Trophoblast cell (in vitro differentiated cells and primary cell): Measurements from ENCODE around the gene PTPRT.

ENCODE experiments used
- DNase-seq, 2 donors: peaks; one replicate each; pipeline ENCODE4 v3.0.0-alpha.2; 2016
- H2AFZ ChIP-seq: 2 replicates; pipeline ENCODE4 v1.6.1; 2013; ENCODE audit warnings: low read length, moderate library complexity, mild to moderate bottlenecking; ENCODE audit not compliant: insufficient read depth, poor library complexity
- H2AK5ac ChIP-seq: 2 replicates; pipeline ENCODE4 v1.6.1; 2013; ENCODE audit warnings: mild to moderate bottlenecking, low read length
- H2BK120ac ChIP-seq: 2 replicates; pipeline ENCODE4 v1.6.1; 2013; ENCODE audit warnings: low read length, mild to moderate bottlenecking, moderate library complexity; ENCODE audit not compliant: insufficient read depth, poor library complexity
- H2BK12ac ChIP-seq: 2 replicates; pipeline ENCODE4 v1.6.1; 2013; ENCODE audit warnings: mild to moderate bottlenecking, low read length, moderate library complexity
- H2BK5ac ChIP-seq: 2 replicates; pipeline ENCODE4 v1.6.1; 2013; ENCODE audit warnings: low read length, low read depth, moderate library complexity, mild to moderate bottlenecking; ENCODE audit not compliant: poor library complexity
- H3K14ac ChIP-seq: 2 replicates; pipeline ENCODE4 v1.6.1; 2013; ENCODE audit warnings: mild to moderate bottlenecking, low read length
- H3K18ac ChIP-seq: 2 replicates; pipeline ENCODE4 v1.6.1; 2013; ENCODE audit warnings: mild to moderate bottlenecking, low read length
- H3K23ac ChIP-seq: 2 replicates; pipeline ENCODE4 v1.6.1; 2013; ENCODE audit warnings: low read length
- H3K27ac ChIP-seq: 2 replicates; pipeline ENCODE4 v1.5.1; 2013; ENCODE audit warnings: low read depth, mild to moderate bottlenecking, inconsistent platforms, low read length, moderate library complexity
- H3K27me3 ChIP-seq: 2 replicates; pipeline ENCODE4 v1.6.1; 2013; ENCODE audit warnings: inconsistent platforms, mild to moderate bottlenecking, low read length, moderate library complexity; ENCODE audit not compliant: insufficient read depth
- H3K36me3 ChIP-seq, 2 experiments: 1 replicate in 1 of 2; 2 replicates in 1 of 2; pipeline ENCODE4 v1.6.1; 2013; ENCODE audit warnings: low read length in 2 of 2, mild to moderate bottlenecking in 2 of 2, moderate library complexity in 1 of 2; ENCODE audit not compliant: insufficient read depth in 2 of 2, control insufficient read depth in 1 of 2
- H3K4ac ChIP-seq: 2 replicates; pipeline ENCODE4 v1.6.1; 2013; ENCODE audit warnings: low read depth, mild to moderate bottlenecking, low read length, moderate library complexity
- H3K4me1 ChIP-seq, 2 experiments: 1 replicate in 1 of 2; 2 replicates in 1 of 2; pipeline ENCODE4 v1.6.1; 2013; ENCODE audit warnings: low read length in 2 of 2, mild to moderate bottlenecking in 2 of 2, moderate library complexity in 1 of 2; ENCODE audit not compliant: insufficient read depth in 2 of 2, control insufficient read depth in 1 of 2
- H3K4me2 ChIP-seq: 2 replicates; pipeline ENCODE4 v1.6.1; 2013; ENCODE audit warnings: inconsistent platforms, mild to moderate bottlenecking, low read length, moderate library complexity
- H3K4me3 ChIP-seq: 2 replicates; pipeline ENCODE4 v1.5.1; 2013; ENCODE audit warnings: mild to moderate bottlenecking, low read depth, low read length, inconsistent platforms
- H3K79me1 ChIP-seq: one replicate; pipeline ENCODE4 v1.6.1; 2013; ENCODE audit warnings: low read length
- H3K79me2 ChIP-seq: 2 replicates; pipeline ENCODE4 v1.6.1; 2013; ENCODE audit warnings: low read length, mild to moderate bottlenecking; ENCODE audit not compliant: control insufficient read depth, insufficient read depth, poor library complexity
- H3K9ac ChIP-seq: 2 replicates; pipeline ENCODE4 v1.6.1; 2013; ENCODE audit warnings: mild to moderate bottlenecking, low read length
- H3K9me3 ChIP-seq: 2 replicates; pipeline ENCODE4 v1.6.1; 2013; ENCODE audit warnings: low read depth, mild to moderate bottlenecking, control low read depth, inconsistent platforms, low read length; ENCODE audit not compliant: insufficient read depth
- H4K12ac ChIP-seq: 2 replicates; pipeline ENCODE4 v1.6.1; 2013; ENCODE audit warnings: low read depth, mild to moderate bottlenecking, low read length, moderate library complexity
- H4K8ac ChIP-seq: 2 replicates; pipeline ENCODE4 v1.6.1; 2013; ENCODE audit warnings: low read depth, mild to moderate bottlenecking, low read length, moderate library complexity
- H4K91ac ChIP-seq: one replicate; pipeline ENCODE4 v1.6.1; 2013; ENCODE audit warnings: low read depth, mild to moderate bottlenecking, low read length, moderate library complexity
- WGBS: extraction: QIAGEN DNeasy Blood & Tissue Kit; methylation state at CpG from one replicate; pipeline ENCODE4 v1.1.7; 2013; ENCODE audit warnings: missing lambda C conversion rate; ENCODE audit not compliant: insufficient read length, insufficient coverage; ENCODE audit errors: extremely low coverage; 5-methylcytosine and 5-hydroxymethylcytosine counted together

Gene PTPRT

DNA sequence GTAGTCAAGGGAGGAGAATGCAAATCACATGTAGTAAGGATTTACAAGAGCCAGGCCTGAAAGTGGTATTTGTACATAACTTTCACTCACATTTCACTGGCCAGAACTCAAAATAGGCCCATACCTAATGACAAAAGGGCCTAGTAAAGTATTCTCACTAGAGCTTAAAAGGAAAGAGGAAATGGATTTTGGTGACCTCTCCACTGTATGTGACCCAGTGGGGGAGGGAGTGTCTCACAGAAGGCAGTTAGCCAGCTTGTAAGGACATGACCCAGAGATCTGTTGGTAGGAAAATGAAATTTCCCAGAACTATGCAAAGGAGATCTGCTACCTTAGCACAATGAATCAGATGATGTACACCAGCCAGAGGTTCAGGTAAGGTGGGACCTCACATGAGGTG is 124.4 kb downstream of the PTPRT start:
- Histone ChIP-seq H4K8ac (no peak overlapping the region), H3K9ac (no peak overlapping the region), H3K9me3 (no peaks in the 10 kb centered on the region), H3K4me1 (no peaks in the 10 kb centered on the region), H3K4me2 (no peak overlapping the region), H3K18ac (no peak overlapping the region), H4K91ac (no peak overlapping the region), H3K79me1 (no peaks in the 10 kb centered on the region), H3K4ac (no peak overlapping the region), H4K12ac (no peak overlapping the region), H2BK120ac (no peak overlapping the region), H2AFZ (no peak overlapping the region), H3K14ac (no peak overlapping the region), H2AK5ac (no peak overlapping the region), H3K36me3 (no peaks in the 10 kb centered on the region), H3K4me3 (no peak overlapping the region), H3K79me2 (no peaks in the 10 kb centered on the region), H3K27ac (no peak overlapping the region), H2BK5ac (no peak overlapping the region), H2BK12ac (no peak overlapping the region), H3K27me3 (no peaks in the 10 kb centered on the region), H3K23ac (no peak overlapping the region)
- DNase-seq = no peak

DNA sequence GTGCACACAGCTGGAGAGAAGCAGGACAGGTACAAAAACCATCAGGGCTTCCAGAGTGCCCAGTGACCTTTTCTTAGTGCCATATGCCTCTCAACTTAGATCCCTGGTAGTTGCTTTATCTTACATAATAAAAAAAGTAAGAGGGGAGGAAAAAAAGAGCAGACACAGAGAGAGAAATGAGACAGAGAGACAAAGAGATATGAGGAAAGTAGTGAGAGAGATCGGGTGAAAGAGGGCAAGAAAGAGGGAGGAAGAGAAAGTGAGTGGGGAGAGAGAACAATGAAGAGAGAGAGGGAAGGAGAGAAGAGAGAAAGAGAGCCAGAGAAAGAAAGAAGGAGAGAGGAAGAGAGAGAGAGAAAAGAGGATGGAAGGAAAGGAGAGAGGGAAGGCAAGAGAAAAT is 131.6 kb downstream of the PTPRT start:
- Histone ChIP-seq H3K27ac (no peak overlapping the region), H3K79me1 (no peaks in the 10 kb centered on the region), H2AFZ (no peak overlapping the region), H2AK5ac (no peak overlapping the region), H3K27me3 (no peaks in the 10 kb centered on the region), H3K9ac (no peak overlapping the region), H2BK5ac (no peak overlapping the region), H4K8ac (no peak overlapping the region), H3K9me3 (no peaks in the 10 kb centered on the region), H4K12ac (no peak overlapping the region), H3K36me3 (no peaks in the 10 kb centered on the region), H3K4ac (no peak overlapping the region), H3K4me3 (no peak overlapping the region), H2BK12ac (no peak overlapping the region), H3K14ac (no peak overlapping the region), H3K79me2 (no peaks in the 10 kb centered on the region), H2BK120ac (no peak overlapping the region), H3K18ac (no peak overlapping the region), H4K91ac (no peak overlapping the region), H3K4me1 (no peaks in the 10 kb centered on the region), H3K23ac (no peak overlapping the region), H3K4me2 (no peak overlapping the region)
- no peak for DNase-seq
- 100% methylated on average over 1 of the region's 1 CpG for WGBS

DNA sequence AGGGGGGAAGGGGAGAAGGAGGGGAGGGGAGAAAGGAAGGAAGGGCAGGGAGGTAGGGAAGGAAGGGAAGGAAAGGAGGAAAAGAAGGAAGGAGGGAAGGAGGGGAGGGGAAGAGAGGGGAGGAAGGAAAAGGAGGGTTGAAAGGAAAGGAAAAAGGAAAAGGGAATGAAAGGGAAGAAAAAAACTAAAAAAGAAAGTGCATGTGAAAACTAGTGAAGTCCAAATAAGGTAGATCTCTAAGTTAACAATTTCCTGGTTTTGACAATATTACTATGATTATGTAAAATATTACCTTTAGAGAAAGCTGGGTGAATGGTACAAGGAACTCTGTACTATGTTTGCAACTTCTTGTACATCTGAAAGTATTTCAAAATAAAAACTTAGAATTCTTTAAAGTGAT is 132.4 kb downstream of the PTPRT start:
- H2BK120ac ChIP-seq = no peak overlapping the region
- H2BK5ac ChIP-seq = no peak overlapping the region
- no peak overlapping the region for H3K14ac ChIP-seq
- H4K91ac ChIP-seq = no peak overlapping the region
- H3K9ac ChIP-seq = no peak overlapping the region
- no peak overlapping the region for H2BK12ac ChIP-seq
- no peak overlapping the region for H3K4ac ChIP-seq
- H3K9me3 ChIP-seq = no peaks in the 10 kb centered on the region
- no peak overlapping the region for H4K12ac ChIP-seq
- H3K4me1 ChIP-seq = no peaks in the 10 kb centered on the region
- no peak overlapping the region for H3K4me2 ChIP-seq
- H3K27ac ChIP-seq = no peak overlapping the region
- no peak for DNase-seq
- no peak overlapping the region for H2AK5ac ChIP-seq
- no peaks in the 10 kb centered on the region for H3K27me3 ChIP-seq
- no peaks in the 10 kb centered on the region for H3K36me3 ChIP-seq
- H3K79me2 ChIP-seq = no peaks in the 10 kb centered on the region
- H3K23ac ChIP-seq = no peak overlapping the region
- no peak overlapping the region for H4K8ac ChIP-seq
- H3K18ac ChIP-seq = no peak overlapping the region
- H3K4me3 ChIP-seq = no peak overlapping the region
- H2AFZ ChIP-seq = no peak overlapping the region
- no peaks in the 10 kb centered on the region for H3K79me1 ChIP-seq

DNA sequence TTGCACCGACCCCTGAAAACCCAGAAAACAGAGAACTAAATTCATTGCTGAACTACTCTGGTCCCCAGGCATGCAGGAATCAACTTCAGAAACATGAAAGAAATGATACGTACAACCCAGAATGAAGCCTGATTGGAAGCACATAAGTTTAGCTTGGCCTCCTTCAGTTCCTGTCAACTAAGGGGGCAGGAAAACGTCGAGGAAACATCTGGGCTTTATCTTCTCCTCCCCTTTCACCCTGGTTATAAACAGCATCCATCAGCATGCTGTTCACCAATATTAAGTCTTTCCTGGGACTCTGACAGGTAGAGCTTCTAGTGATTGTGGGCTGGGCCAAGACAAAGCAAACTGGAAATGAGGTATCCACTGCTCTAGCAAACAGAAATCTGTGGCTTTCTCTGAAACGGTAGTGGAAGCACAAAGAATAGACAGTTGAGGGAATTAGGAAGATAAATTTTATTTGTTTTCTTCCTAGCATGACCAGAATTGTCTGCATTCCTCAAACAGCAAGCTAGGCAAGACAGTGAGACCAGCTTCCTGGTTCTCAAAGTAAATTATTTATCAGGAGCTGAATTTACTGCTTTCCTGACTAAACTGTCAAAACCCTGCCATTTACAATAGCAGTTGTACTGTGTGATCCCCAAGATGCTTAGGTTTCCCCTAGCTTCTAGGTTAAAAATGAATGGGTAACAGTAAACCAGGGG is 134.4 kb downstream of the PTPRT start:
- Histone ChIP-seq H3K79me1 (no peaks in the 10 kb centered on the region), H3K27ac (no peak overlapping the region)

More for the DNA sequence above, 134.4 kb downstream of the PTPRT start:
- Histone ChIP-seq H3K4ac (no peak overlapping the region), H3K23ac (no peak overlapping the region), H2AK5ac (no peak overlapping the region), H2BK120ac (no peak overlapping the region), H3K4me1 (no peaks in the 10 kb centered on the region), H3K14ac (no peak overlapping the region), H3K9ac (no peak overlapping the region), H4K8ac (no peak overlapping the region), H3K18ac (no peak overlapping the region), H3K4me3 (no peak overlapping the region), H3K4me2 (no peak overlapping the region), H3K27me3 (no peaks in the 10 kb centered on the region), H4K91ac (no peak overlapping the region), H3K79me2 (no peaks in the 10 kb centered on the region), H2AFZ (no peak overlapping the region), H3K9me3 (no peaks in the 10 kb centered on the region), H2BK5ac (no peak overlapping the region), H2BK12ac (no peak overlapping the region), H4K12ac (no peak overlapping the region), H3K36me3 (no peaks in the 10 kb centered on the region)
- DNase-seq = no peak
- WGBS = no CpG with 5 or more reads among the region's 5 CpGs
